Activated naive CD4-positive, alpha-beta T cell treated with Interleukin-2 at 50 U/mL for 16 hours (primary cell): Measurements from ENCODE around the gene SMDT1.
"Not testable (repeated sequence)": the region's sequence is repeated elsewhere in the genome, so short reads cannot be mapped to it uniquely, and the experiment has no call there.

Source experiments
- DNase-seq: peaks from one replicate; pipeline ENCODE4 v3.0.0-alpha.2; 2020

SMDT1 gene

GRCh38 chr22:42071508-42071907 lies 8.0 kb upstream of the SMDT1 start:
- DNase-seq = not testable (repeated sequence)

- DNase-seq = no peak
Observed at GRCh38 chr22:42072606-42073330, 6.7 kb upstream of the SMDT1 start.

DNA sequence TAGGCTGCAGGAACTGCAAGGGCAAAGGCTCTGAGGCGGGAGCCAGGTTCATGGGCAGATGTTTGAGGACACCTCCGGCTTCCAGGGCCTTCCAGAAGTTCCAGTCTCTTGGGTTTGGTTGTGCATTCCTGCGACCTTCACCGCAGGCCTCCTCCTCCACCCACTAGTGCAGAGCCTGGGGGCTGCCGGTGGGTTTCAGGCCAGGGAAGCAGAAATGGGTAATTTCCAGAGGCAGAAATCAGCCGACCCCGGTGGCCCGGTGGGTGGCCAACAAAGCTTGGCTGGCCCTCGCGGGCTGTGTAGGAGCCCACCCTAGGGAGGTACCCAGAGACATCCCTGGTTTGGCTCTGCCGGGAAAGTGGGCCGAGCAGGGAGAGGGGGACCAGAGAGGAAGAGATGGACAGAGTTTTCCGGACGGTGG lies 5.9 kb upstream of the SMDT1 start:
- no peak for DNase-seq

- peak; percentile 64 for DNase-seq
Observed at GRCh38 chr22:42074132-42074811, 5.2 kb upstream of the SMDT1 start, which contains the start of gene PHETA2. TSS of gene PHETA2 (plus strand) at chr22:42074248. CDS start at chr22:42077294, 3,046 bp downstream.

GRCh38 chr22:42074846-42075676 lies 4.4 kb upstream of the SMDT1 start:
- no peak for DNase-seq

DNA sequence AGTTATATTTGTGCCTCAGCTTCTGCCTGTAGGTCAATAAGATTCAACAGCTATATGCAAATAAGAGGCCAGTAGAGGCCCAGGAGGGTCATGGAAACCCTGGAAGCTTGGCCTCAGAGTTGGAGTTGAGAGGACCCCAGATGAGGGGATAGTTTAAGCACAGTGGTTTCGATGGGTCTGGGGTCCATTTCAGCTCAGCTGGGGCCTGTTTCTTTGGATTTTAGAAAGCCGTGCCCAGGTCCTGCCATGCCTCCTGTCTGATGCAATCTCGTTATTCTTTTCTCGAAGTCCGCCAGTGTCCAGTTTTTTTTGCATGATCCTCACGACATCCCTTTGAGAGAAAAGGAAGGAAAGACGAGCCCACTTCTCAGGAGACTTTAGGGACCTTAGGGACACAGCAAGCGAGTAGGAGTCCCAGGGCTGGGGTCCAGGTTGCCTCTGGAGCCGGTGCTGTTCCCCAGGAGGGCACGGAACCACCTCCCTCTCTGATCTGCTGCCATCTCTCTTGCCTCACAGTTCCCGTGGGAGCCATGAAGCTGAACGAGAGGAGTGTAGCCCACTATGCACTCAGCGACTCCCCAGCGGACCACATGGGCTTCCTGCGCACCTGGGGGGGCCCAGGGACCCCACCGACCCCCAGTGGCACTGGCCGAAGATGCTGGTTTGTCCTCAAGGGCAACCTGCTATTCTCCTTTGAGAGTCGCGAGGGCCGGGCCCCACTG lies 2.6 kb upstream of the SMDT1 start:
- no peak for DNase-seq

GRCh38 chr22:42077486-42078125 lies 1.9 kb upstream of the SMDT1 start:
- DNase-seq = no peak

GRCh38 chr22:42078469-42079318 lies 806 bp upstream of the SMDT1 start:
- DNase-seq = no peak

DNA sequence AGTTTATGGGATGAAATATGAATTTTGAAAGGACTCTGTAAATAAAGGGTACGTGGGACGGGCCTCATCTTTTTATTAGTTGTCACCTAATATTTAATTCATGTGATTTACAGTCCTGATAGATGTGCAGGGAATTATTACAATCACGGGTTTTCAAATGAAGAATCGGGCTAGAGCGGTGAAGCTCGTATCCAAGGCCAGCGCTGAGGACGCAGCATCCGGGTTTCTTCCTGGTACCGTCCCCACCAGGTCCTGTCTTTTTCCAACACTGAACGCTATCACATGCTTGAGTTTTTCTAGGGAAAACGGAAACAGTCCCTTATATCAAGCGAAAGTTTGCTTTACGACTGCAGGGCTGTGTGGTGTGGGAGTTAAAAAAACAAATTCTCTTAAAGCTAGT lies 787 bp downstream of the SMDT1 start:
- DNase-seq = peak; percentile 21

DNA sequence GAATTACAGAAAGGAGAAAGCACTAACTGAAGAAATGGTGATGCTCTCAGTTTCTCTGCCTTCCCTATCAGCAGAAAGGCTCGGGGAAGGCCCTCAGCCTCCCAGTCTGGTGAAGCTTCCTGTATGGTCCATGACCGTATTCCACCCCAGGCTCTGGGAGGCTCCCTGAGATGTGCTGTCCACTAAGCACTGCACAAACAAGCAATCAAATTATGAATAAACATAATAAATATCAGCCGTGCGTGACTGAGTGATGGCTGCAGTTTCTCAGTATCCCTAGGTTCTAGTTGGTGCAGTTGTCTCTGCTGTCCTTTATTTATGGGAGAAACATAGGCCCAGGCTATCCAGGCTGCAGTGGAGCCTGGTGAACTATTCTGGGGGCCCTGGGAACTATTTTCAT lies 3.6 kb downstream of the SMDT1 start:
- DNase-seq = no peak

DNA sequence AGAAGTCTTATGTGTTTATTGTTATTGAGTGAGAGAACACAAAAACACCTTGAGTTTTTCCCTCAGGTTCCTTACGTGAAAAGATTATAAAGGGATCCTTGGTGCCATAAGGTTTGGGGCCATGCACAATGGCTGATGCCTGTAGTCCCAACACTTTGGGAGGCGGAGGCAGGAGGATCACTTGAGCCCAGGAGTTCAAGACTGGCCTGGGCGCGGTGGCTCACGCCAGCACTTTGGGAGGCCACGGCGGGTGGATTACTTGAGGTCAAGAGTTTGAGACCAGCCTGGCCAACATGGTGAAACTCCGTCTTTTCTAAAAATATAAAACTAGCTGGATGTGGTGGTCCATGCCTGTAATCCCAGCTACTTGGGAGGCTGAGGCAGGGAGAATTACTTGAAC lies 5.4 kb downstream of the SMDT1 start:
- no peak for DNase-seq

GRCh38 chr22:42086051-42086450 lies 6.6 kb downstream of the SMDT1 start:
- no peak for DNase-seq

GRCh38 chr22:42090596-42091454 lies 11.3 kb downstream of the SMDT1 start, which contains the start of gene NDUFA6:
TSS of gene NDUFA6 (minus strand) at chr22:42090772. CDS start at chr22:42090744, 28 bp downstream.
- peak; percentile 99 for DNase-seq

- DNase-seq = no peak
Observed at GRCh38 chr22:42091455-42091782, 11.9 kb downstream of the SMDT1 start.

GRCh38 chr22:42101199-42101598 lies 21.7 kb downstream of the SMDT1 start:
- DNase-seq = no peak

DNA sequence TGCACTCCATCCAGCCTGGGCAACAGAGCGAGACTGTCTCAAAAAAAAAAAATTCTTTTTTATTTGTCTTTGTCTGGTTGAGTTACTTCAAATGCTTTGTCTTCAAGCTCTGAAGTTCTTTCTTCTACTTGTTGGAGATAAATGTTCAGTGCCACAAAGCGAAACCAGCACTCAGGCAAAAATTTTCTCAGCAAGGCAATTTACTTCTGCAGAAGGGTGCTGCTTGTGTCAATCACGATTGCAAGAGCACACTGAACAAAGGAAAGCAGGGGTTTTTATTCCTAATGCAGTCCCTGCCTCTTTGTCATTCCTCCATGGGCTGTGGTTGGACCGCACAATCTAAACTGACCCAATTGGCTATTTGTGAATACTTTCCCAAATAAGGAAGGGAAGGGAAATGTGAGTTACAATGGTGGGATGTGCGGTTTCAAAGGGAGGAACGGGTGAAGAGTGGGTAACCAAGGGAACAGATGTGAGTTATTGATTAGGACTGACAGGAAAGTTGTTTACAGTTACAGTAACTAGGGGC lies 24.9 kb downstream of the SMDT1 start:
- not testable (repeated sequence) for DNase-seq

- DNase-seq = no peak
Observed at GRCh38 chr22:42108848-42109247, 29.3 kb downstream of the SMDT1 start.

GRCh38 chr22:42111798-42112197 lies 32.3 kb downstream of the SMDT1 start:
- no peak for DNase-seq

DNA sequence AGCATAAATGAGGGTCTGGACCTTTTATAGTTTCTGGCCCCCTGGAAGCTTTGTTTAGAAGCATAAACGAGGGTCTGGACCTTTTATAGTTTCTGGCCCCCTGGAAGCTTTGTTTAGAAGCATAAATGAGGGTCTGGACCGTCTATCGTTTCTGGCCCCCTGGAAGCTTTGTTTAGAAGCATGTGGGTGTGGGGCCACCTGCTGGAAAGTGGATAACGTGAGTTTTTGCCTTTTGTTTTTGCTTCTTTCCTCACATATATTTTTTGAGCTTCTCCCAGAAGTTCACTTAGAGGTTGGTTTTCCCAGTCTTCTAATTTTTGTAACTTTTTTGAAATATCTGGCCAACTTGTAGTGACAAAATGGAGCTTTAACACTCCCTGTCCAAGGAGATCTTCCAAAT lies 33.3 kb downstream of the SMDT1 start:
- not testable (repeated sequence) for DNase-seq

- DNase-seq = no peak
Observed at GRCh38 chr22:42114721-42115120, 35.2 kb downstream of the SMDT1 start.
